Fibroblast of skin of right biceps (primary cell): ENCODE data around the gene RAB17.

Experiments used
- DNase-seq: peaks from one replicate; pipeline ENCODE4 v3.0.0-alpha.2; 2013

The RAB17 gene, protein sequence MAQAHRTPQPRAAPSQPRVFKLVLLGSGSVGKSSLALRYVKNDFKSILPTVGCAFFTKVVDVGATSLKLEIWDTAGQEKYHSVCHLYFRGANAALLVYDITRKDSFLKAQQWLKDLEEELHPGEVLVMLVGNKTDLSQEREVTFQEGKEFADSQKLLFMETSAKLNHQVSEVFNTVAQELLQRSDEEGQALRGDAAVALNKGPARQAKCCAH

DNA sequence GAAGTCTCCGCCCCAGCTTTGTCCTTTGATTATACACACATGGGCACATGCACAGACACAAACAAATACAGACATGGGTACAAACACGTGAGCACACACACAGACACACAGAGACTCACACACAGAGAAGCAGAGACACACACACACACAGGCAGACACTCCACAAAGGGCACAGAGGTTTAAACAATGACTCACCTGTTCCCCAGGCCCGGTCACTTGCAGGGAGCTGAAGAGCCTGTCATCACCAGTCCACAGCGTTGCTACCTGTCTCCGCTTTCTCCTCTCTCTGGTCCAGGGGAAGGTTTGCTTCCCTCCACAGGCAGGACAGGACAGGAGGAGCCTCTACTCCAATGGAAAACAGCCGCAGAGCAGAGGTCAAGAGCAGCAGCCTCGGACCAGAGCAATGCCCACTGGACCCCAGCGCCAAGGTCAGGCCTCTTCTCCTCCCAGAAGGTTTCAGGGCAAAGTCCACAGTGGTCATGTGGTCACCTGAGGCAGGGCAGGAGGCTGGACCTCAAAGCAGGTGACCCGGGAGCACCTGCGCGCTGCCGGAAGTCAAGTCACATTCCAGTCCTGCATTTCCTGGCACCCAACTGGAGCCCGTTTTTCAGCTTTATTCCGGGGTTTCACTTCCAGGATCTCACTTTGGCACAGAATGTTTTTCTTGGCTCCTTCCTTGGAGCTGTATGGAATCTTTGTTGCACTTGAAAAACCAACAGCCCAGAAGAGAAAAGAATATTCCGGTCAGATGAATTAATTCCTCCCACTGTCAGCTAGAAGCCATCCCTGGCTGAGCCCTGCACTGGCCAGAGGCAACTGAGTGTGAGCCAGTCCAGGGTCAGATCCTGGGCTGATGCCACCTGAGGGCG is at the start of gene RAB17:
RAB17 (minus strand) TSS at position 463 of the 869 bp plus-strand sequence. CDS start 4,580 bp downstream, outside the sequence.
- DNase-seq = peak; percentile 24

DNA sequence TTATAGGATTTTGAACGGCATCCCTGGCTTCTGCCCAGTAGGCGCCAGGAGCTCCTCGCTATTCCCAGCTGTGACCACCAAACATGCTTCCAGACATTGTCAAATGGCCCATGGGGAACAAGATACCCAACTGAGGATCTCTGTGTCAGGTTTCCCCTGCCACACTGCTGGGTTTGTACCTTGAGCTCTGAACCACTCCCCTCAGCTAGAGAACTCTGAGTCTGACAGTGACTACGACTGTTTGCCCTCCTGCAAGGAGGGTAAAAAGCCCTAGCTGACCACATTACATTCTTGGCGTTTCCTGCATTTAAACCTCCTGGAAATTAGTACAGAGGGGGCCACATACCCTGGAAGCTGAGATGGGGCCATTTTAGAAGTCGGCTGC is 49.3 kb upstream of the RAB17 start:
- DNase-seq = no peak

DNA sequence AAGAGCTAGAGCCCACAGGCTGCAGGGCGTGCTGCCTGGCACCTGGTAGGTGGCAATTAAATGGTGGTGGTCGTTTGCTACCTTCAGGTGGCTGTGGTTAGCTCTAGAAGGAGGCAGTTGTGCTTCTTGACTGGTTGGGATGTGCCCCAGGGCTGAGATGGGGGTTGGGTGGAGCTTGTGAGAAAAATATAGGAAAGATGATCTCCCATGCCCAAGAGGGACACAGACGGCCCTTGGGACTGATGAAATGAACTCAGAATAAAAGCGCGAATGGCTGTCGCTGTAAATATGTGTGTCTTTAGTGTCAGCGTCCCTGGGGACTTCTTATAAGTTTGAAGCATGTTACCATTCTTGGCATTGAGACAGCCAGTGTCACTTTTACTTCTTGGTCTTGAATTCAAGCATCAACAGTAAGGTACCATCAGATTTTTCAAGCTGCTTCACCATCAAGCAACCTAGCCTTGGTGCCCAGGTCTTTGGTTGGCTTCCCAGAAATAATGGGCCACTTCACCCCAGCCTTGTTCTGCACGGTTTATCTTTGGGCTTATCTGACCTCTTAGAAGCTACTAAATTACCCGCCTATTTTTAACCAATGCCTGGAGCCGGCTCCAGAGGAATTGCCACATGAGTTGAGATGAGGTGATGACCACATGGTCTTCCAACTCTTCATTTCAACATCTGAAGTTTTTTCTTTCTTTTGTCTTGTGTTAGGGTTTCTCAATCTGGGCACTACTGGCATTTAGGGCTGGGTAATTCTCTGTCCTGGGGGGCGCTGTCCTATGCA is 48.7 kb upstream of the RAB17 start:
- no peak for DNase-seq

DNA sequence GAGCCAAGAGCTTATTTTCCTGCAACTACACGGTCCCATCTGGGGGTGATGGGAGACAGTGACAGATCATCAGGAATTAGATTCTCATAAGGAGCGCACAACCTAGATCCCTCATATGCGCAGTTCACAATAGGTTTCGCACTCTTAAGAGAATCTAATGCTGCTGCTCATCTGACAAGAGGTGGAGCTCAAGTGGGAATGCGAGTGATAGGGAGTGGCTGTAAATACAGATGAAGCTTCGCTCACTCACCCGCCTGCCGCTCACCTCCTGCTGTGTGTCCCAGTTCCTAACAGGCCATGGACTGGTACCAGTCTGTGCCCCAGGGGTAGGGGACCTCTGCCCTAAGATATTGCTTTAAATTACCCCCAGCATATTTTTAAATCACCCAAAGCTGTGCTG is 47.6 kb upstream of the RAB17 start:
- DNase-seq = no peak

DNA sequence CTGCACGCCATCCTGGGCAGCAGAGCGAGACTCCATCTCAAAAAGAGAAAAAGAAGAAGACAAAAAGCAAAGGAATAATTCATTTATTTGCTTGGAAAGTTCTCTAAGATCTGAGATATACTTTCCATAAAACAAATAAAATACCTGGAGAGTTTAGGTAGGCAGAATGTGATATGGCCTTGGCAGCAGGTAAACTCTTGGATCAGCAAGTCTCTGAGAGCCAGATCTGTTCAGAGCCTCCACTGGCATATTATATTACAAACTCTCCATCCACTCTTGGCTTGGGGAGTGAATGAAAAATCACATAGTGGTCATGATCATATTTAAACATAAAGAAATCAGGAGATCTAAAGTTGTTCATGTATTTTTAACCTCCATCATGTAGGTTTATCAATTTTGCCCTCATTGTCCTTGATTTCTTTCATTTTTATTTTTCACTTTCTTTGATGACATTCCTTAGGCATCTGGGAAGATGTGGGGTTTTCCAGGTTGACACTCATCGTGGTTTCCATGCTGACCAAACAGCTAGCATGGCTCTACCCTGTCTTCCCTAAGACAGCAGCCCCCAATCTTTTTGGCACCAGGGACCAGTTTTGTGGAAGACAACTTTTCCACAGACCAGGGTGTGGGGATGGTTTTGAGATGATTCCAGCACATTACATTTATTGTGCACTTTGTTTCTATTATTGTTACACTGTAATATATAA is 47.0 kb upstream of the RAB17 start:
- DNase-seq = no peak

DNA sequence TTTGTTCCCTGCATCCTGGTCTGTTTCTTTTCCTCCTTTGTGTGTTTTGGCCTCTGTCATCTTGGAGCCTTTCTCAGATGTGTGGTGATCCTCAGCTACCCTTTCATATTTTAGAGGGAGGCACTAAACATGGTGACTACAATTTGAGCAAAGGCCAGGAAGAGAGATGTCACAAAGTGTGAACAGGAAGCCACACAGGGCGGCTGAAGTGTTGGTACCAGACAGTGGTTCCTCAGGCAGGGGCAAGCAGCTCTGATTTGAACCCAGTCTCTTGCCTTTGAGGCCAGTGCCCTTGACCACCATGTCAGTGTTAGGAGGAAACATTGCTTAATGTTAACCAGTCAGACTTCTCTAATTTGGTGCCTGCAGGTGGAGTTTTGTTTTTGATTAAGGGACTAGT is 46.0 kb upstream of the RAB17 start:
- no peak for DNase-seq

DNA sequence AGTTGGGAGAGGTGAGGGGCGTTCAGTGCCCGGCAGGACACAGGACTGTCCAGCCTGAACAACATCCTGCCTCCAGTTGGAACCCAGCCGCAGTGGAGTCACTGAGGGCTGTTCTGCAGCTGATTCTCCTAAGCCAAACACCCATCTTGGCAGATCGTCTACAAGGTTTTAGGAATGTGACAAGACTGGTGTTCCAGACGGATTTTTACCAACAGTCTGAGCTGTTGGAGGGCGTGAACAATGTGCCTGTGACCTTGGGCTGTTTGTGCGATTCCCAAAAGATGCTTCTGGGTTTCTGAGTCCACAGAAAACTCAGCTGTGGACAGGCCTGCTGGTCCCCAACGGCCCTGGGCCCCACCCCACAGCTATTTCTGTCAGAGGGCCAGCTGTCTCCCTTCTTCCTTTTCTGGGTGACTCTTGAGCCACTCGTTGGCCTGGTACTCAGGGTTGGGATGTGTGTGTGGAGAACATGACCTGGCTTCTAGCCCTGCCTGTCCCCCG is 42.6 kb upstream of the RAB17 start:
- no peak for DNase-seq

DNA sequence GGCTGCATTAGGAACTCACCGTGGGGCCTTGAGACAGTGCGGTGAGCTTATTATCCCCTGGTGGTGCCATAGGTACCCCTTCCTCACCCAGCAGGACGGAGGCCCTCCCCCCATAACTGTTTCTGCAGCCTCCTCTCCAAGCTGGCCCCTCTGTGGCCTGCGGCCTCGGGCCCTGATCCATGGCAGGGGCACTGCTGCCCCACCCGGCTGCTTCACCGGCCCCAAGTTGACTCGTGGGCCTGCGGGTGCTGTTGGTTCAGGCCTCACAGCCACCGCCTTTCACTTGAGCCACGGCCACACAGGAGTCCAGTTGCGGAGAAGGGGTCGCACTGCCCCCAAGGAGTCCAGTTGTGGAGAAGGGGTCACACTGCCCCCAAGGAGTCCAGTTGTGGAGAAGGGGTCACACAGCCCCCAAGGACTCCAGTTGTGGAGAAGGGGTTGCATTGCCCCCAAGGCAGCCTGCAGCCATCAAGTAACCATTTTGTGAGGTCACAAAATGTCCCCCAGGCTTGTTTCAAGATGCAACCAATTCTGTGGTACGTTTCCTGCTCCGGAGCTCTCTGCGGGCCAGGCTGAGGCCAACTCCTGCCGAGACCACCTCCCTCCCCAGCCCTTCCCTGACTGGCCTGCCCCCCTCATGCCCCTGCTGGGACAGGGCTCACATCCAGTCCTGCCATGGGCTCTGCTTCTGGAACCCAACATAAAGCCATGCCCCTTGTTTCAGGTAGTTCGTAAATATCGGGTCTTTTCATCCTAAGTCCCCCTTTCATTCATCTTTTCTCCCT is 41.5 kb upstream of the RAB17 start:
- no peak for DNase-seq

DNA sequence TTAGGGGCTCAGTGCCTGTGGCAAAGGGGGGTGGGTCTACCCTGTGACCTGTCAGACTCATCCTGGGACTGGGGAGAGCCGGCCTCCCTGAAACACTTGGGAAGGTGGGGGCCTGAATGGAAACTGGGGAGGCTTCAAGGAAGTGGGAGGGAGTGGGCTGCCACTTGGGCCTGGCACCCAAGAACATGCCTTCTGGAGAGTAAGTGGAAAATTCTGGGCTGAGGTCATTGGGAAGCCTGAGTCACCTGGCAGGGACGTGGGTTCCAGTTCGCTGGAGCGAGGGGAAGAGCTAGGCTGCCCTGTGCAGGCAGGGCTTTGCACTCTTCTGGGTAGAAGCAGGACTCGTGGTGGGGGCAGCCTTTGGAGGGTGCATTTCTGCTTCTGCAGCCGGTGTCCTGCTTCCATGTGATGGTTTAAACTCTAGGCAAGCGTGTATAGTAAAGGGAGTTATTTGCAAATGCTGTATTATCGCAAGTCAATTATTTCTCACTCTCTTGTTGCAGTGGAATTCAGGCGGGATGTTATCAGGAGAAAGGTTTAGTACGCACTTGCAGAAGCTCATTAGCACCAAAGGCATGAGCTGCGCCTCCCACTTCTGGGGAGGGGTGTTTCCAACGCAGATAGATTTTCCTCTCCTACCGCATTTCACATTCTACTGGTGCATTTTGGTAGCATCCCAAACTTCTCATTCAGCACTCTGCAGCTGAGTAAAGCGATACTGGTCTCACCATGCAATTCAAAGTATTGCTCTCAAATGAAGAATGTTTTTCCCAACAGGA is 40.7 kb upstream of the RAB17 start:
- DNase-seq = no peak

DNA sequence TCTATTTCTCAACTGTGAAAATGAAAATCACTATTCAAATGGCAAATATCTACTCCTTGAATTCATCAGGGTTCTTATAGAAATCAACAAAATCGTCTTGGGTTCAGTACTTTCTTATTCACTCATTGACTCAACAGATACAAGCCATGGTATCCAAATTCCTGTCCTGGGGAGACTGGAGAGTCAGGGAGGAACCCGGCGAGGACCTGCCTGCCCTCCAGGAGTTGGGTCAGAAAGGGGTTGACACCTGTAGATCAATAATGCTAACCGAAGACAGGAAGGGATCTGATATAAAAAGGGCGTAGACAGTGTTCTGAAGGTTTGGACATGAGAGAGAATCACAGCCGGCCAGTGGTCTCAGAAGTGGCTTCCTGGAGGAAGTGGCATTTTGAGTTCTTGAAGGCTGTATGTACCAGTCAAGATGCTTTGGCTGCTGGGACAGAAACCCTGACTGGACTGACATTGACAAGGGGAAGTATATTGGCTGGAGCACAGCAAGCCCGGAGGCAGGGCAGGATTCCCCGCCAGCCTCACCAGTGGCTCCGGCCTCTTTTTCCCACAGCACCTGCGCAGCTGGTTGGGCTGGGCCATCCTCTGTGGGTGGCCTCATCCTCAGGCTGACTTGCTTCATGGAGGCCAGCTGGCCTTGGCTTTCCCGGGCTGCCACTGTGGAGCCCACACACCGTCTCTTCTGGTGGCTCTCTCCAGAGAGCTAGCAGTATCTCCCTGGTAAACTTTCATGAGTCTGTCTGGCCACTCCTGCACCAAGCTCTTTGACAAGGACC is 39.9 kb upstream of the RAB17 start:
- DNase-seq = no peak

DNA sequence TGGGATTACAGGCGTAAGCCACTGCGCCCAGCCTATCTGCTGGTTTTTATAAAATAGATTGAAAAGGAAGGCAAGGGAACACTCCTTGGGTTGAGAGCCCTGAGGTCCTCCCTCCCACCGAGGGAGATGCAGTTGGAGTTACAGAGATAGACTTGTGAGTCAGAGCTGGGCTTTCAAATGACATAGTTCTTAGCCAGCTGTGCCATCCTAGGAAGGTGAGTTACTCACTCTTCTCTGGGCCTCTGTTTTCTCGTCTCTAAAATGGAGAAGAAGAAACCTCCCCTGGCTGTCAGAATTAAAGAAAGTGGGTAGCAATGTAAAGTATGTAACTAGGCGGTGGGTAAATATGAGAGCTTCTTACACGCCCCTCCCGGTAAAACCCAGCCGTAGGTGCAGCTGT is 39.2 kb upstream of the RAB17 start:
- DNase-seq = peak; percentile 67

DNA sequence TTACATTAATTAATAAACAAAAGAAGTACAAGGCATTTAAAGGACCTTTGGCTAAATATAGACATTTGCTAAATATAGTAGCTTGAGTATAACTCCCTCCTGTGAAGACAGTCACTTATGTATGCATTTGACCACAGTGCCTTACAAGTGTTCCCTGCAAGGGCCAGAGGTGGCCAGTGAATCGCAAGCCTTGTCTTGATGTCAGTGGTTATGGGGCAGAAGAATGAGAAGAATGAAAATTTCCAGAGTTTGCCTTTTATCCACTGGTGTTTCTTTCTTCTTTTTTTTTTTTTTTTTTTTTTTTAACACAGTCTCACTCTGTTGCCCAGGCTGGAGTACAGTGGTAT is 38.6 kb upstream of the RAB17 start:
- DNase-seq = peak; percentile 35

DNA sequence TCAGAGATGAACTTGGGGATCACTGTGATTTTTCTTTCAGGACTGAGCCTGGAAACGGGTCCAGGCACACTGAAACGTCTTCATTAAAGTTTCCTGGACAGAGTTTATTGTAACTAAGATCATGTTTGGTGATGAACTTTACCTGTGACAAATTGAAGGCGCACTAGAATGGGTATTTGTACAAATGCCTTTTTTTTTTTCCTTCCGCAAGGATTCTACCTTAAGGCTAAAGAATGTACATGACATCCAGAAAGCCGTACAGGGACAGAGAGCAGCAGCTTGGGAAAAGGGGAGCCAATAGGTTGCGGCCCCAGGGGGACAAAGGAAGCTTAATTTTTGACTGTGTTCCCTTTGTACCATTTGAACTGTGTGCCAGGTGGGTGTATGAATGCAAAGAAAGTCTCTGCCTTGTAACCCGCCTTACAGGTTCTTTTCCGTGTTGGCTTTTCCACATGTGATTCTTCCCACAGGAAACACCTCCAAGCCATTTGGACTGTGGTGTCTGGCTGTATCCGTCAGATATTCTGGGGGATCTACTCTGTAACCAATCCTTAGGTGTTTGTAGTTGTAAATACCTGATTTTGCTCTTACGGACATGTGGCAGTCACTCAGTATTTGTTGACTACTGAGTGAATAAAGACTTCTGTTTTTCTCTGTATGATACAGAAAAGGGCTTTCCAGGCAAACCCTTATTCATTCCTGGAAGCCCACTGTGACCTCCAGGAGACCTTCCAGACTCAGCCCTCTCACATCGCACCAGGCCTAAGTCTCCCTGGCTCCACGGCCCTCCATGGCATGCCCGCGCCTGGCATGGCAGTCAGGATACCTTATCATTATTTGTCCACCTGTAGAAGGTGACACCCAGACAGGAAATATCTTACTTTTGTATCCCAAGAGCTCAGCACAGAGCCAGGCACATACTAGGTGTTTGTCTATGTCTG is 38.0 kb upstream of the RAB17 start:
- no peak for DNase-seq

DNA sequence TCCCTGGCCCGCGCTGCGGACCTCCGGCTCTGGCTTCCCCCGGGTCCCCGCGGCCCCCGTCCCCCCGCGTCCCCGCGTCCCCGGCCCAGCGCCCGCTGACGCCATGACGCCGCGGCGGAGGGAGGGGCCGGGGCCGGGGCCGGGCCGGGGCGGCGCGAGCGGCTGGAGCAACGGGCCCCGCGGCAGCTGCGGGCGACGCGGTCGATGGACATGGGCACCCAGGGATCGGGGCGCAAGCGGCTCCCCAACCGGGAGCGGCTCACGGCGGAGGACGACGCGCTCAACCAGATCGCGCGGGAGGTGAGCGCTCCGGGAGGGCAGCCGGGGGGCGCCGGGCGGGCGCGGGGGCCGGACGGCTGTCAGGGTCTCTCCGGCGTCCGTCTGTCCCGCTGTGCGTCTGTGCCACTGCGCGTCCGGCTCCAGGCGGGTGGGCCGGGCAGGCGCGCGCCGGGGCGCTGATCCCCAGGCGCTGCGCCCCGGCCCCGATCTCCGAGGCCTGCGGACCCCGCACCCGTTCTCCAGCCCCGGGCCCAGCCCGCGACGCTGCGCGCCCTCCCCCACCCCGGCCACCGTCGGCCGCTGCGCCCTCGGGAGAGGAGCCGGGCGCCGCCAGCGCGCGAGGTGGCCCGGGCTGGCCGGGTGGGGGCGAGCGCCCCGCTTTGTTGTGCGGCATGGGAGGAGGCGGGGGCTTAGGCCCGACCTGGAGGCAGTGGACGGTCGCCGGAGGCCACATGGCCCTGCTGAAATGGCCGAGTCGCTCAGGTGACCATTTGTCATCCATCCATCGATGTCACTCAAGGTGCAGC is 37.1 kb upstream of the RAB17 start, which contains the start of gene LRRFIP1:
LRRFIP1 (plus strand) TSS at position 147 of the 806 bp plus-strand sequence; CDS start at position 205, 58 bp downstream.
- DNase-seq = peak; percentile 45

DNA sequence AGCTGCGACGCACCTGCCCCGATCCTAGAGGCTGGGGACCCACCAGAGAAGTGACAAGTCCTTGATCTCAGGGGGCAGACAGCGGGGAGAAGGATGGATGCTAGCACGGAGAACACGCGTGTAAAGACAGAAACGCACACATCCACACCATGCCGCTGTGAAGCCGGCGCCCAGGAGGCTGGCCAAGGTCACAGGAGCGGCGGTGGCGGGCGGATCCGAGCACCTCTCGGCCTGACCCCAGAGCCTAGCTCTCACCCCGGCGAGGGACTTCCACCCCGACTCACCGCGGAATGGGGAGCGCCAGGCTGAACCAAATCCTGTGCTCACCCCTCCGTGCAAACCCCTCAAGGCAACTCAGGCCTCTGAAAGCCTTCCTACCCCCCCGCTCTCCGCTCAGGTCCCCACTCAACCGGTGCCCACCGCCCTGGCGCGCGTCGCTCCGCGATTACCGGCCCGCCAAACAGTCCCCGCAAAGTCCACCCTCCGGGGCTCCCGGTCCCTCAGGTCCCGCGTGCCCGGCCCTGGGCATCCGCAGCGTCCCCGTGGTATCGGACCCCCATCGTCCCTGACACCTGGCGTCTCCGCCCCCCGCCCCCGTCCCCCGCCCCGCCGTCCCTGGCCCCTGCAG is 36.4 kb upstream of the RAB17 start:
- DNase-seq = no peak

DNA sequence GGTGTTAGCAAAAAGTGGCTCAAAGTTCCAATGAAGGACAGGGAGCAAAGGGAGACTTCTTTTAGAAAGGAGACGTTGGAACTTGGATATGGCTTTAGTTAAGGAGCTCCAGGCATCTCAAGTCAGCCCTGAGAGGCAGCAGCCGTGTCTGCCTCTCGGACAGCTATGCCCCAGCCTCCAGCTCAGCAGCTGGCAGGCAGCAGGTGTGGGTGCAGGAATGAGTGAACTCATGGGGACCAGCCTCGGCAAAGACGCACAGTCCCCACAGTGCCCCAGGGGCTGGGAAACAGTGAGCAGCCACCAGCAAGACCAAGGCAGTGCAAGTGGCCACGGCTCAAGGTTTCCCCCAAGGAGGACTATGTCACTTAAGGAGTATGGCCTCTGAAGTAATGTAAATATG is 35.2 kb upstream of the RAB17 start:
- DNase-seq = no peak

DNA sequence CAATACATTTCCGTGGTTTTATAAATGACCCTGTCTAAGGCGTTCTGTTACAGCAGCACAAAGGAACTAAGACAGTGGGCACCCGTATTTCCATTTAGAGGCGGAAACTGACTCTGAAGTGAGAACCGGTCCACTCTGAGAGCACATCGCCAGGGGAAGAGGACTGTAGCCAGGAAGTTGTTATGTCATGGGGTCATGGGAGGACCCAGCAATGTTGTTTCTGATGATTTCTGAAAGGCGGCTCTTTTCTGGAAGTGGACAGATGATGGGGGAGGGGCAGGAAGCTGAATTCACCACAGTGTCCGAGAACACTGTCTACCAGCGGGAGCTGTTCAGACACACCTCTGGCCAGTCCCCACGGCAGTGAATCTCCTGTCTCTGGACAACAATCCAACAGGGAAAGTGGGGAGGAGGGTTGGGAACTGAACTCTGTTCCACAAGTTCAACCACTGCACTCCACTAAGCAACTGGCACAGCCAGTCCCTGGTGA is 34.7 kb upstream of the RAB17 start:
- DNase-seq = no peak

DNA sequence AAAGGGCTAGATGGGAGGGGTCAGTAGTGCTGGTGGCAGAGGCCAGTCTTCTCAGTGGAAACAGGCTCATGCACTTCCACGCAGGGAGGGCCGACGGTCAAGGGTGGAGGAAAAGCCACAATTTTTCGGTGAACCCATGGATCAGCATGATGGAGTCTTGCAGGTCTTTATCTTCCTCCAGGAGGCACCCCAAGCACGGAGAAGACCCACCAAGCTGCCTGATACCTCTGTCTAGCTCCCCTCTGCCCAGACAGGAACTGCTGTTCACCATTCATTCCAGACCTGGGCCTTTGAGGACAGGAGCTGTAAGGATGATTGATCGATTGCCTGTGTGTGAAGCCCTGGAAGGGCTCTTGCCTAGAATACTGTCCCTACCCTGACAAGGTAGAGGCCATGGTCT is 34.0 kb upstream of the RAB17 start:
- DNase-seq = no peak
